Measurements from ENCODE around the gene MRPS10. TPM values are rescaled to one million over a fixed set of nuclear protein-coding genes. Genes with fewer than 3 reads are reported as not detected.
"Not testable (repeated sequence)": the region's sequence is repeated elsewhere in the genome, so short reads cannot be mapped to it uniquely, and the experiment has no call there.

MRPS10 gene
- total and polyA plus RNA-seq, 12 donors, result 22.6 to 82.1 (median 58.2) TPM

- no peaks in the 10 kb centered on the region for H3K9me3 ChIP-seq
- DNase-seq (no peak), ATAC-seq (no peak)
- TF ChIP-seq CTCF (IDR thresholded peaks at IDR 0.05), result no peak
- H3K27ac ChIP-seq, result no peak overlapping the region
- peaks cover 0 to 23% (median 9%) of the 10 kb centered on the region in 9 donors for H3K4me1 ChIP-seq
- peaks cover 0 to 1% (median 0%) of the 10 kb centered on the region in 9 donors for H3K36me3 ChIP-seq
- whole genome bisulfite sequencing, 2 donors, result 84% methylated on average over 4 of the region's 4 CpGs
- H3K4me3 ChIP-seq, result no peak overlapping the region
- H3K27me3 ChIP-seq, result no peaks in the 10 kb centered on the region
- intact Hi-C loops (cut with DNase I), result loop anchor here in 3 of 10 donors (5.0 to 10.0 kb wide), 3 partner anchors 313 to 326 kb away; no protein-coding TSS in a partner anchor
Measured at GRCh38 chr6:42221546-42221945, 3.9 kb upstream of the MRPS10 start.

GRCh38 chr6:42220807-42221206 is 3.1 kb upstream of the MRPS10 start:
- TF ChIP-seq CTCF (IDR thresholded peaks at IDR 0.05), result no peak
- no peak for DNase-seq
- Histone ChIP-seq H3K4me3 (no peak overlapping the region), H3K4me1 (peaks cover 0 to 22% (median 13%) of the 10 kb centered on the region in 9 donors), H3K27ac (no peak overlapping the region), H3K9me3 (no peaks in the 10 kb centered on the region), H3K27me3 (no peaks in the 10 kb centered on the region), H3K36me3 (no peaks in the 10 kb centered on the region)
- ATAC-seq, result no peak
- intact Hi-C loops (cut with DNase I), result loop anchor here in 3 of 10 donors (5.0 to 10.0 kb wide), 3 partner anchors 314 to 326 kb away; no protein-coding TSS in a partner anchor
- WGBS, 2 donors, result 72 to 80% methylated on average over 6 of the region's 6 CpGs

- Histone ChIP-seq H3K9me3 (no peaks in the 10 kb centered on the region), H3K4me1 (peaks cover 0 to 28% (median 20%) of the 10 kb centered on the region in 9 donors), H3K27me3 (no peaks in the 10 kb centered on the region), H3K36me3 (peaks cover 0 to 23% (median 8%) of the 10 kb centered on the region in 9 donors), H3K4me3 (peak overlapping the region; percentile 59 to 88 (median 77)), H3K27ac (peak overlapping the region in 9 of 10 donors; percentile 49 to 89 (median 81))
- no peak for TF ChIP-seq CTCF (IDR thresholded peaks at IDR 0.05)
- peak in 3 of 8 donors; percentile 12 to 39 (median 34) for ATAC-seq
- no peak for DNase-seq
- WGBS, 2 donors, result 1 to 2% methylated on average over 5 of the region's 5 CpGs
- intact Hi-C loops (cut with DNase I), result loop anchor here in 4 of 10 donors (2.0 to 10.0 kb wide), 6 partner anchors 238 to 660 kb away; partner anchors contain the start of genes PRICKLE4 (in 2 of the 4), TOMM6 (in 2 of the 4) and TRERF1 (in 1 of the 4)
Measured at GRCh38 chr6:42217157-42217518, 523 bp downstream of the MRPS10 start.

- WGBS, 2 donors, result 85 to 88% methylated on average over 18 of the region's 18 CpGs
- peaks cover 0 to 28% (median 20%) of the 10 kb centered on the region in 9 donors for H3K4me1 ChIP-seq
- not testable (repeated sequence) for H3K9me3 ChIP-seq, ATAC-seq, H3K27me3 ChIP-seq, DNase-seq
- intact Hi-C loops (cut with DNase I), result loop anchor here in 4 of 10 donors (2.0 to 10.0 kb wide), 6 partner anchors 238 to 660 kb away; partner anchors contain the start of genes PRICKLE4 (in 2 of the 4), TOMM6 (in 2 of the 4) and TRERF1 (in 1 of the 4)
- peaks cover 0 to 29% (median 13%) of the 10 kb centered on the region in 9 donors for H3K36me3 ChIP-seq
- peak overlapping the region in 7 of 10 donors; percentile 73 to 88 (median 79) for H3K4me3 ChIP-seq
- H3K27ac ChIP-seq, result peak overlapping the region in 1 of 10 donors; percentile 89
Measured at GRCh38 chr6:42216495-42216894, 1.2 kb downstream of the MRPS10 start.

- peaks cover 0 to 39% (median 15%) of the 10 kb centered on the region in 9 donors for H3K4me1 ChIP-seq
- WGBS, 2 donors, result 94 to 95% methylated on average over 3 of the region's 3 CpGs
- no peaks in the 10 kb centered on the region for H3K9me3 ChIP-seq
- no peak overlapping the region for H3K4me3 ChIP-seq
- H3K27ac ChIP-seq, result no peak overlapping the region
- peaks cover 0 to 68% (median 46%) of the 10 kb centered on the region in 9 donors for H3K36me3 ChIP-seq
- TF ChIP-seq CTCF (IDR thresholded peaks at IDR 0.05), result no peak
- no peak for ATAC-seq
- intact Hi-C loops (cut with DNase I), result loop anchor here in 3 of 10 donors (10.0 kb wide), 3 partner anchors 242 to 428 kb away; partner anchors contain the start of genes PRICKLE4 (in 2 of the 3), TOMM6 (in 2 of the 3) and TRERF1 (in 1 of the 3)
- no peaks in the 10 kb centered on the region for H3K27me3 ChIP-seq
- DNase-seq, result no peak
Measured at GRCh38 chr6:42212442-42212841, 5.2 kb downstream of the MRPS10 start.

All from heart right ventricle (tissue), 16 donors.